ENCODE data around the gene RCBTB2.

The RCBTB2 gene

GRCh38 chr13:48528720-48529119 is 4.2 kb downstream of the RCBTB2 start:
- DNase-seq = no peak

DNA sequence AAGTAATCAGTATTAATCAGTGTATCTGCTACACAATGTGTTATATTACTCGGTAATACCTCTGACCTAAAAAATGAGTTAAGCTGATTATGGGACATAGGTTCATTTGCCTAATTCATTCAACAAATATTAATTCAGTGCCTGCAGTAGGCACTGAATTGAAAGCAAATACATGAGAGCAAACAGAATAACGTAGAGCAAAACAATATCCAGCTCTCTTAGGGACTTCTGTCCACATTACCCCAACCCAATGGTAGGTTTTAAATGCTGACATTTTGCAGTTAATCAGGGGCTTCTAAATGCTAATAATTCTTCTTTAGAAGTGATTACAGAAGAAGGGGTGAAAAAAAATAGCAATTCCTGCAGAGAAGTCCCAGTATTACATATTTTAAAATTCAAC is 4.9 kb downstream of the RCBTB2 start:
- no peak for DNase-seq

- no peak for DNase-seq
These were observed 6.6 kb downstream of the RCBTB2 start for GRCh38 chr13:48526286-48526685.

DNA sequence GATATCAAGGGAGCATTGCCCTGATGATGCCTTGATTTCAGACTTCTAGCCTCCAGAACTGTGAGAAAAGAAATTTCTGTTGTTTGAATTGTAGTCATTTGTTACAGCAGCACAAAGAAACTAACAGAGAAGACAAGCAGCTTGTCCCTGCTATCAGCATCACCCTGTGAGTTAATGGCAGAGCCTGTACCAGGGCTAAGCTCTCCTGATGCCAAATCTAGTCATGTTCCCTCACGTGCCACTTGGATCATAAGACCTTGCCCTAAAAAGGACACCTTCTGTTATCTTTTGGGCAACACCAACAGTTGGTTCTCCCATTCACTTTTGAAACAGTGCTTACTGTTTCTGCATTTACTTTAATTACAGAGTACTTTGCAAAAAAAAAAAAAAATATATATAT is 14.8 kb downstream of the RCBTB2 start:
- DNase-seq = no peak

- DNase-seq = no peak
These were observed 17.1 kb downstream of the RCBTB2 start for GRCh38 chr13:48515732-48516131.

DNA sequence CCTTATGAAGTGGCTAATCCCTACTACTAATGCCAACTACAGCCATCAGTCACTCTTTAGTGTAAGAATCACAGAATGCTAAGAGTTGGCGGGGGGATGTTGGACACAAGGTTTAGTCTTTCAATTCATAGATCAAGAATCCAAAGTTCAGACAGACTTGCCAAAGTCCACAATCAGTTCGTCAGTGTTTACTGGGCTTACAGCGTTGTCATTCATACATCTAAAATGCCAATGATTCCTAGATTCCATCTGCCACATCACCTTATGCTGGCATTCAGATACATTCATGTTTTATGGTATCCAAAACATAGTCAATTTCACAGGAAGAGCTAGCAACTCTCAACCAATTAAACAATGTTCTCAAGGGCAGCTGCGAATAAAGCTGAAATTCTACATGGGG is 18.1 kb downstream of the RCBTB2 start:
- no peak for DNase-seq

GRCh38 chr13:48511621-48512230 is 21.2 kb downstream of the RCBTB2 start:
- DNase-seq = no peak

- DNase-seq = no peak
These were observed 22.2 kb downstream of the RCBTB2 start for GRCh38 chr13:48510698-48511097.

DNA sequence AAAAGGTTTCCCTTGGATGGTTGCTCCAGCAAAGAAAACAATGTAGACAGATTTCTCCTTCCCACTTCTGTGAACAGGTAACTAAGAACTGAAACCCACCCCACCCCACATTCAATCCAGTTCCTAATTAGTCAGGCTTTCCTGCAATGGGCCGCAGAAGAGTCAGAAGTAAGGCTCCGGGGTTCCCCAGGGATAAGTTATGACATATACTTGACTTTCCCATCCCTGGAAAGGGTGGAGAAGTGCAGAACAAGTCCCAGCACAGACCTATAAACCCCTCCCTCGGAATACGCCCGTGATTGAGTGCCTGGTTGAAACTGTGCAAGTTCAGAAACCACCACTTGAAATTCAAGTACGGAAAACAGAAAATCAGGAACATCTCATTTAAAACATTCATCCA is 24.9 kb downstream of the RCBTB2 start:
- DNase-seq = no peak

DNA sequence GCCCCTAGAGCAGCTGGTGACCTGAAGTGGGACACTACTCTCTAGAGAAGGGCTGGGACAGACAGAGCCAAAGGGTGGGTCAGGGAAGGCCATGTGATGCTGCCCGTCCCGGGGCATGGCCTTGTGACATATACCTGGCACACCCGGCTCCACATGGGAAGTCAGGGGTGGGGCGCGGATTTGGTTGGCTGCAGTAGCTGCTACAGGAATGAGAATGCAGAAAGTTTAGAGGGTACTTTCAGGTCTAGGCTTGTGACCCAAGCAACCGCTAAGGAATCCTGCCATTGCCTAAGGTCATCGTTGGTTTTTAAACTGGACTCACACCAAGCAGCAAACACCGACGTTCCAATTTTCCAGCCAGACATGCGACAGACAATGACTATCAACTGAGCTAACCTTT is 25.9 kb downstream of the RCBTB2 start:
- DNase-seq = no peak

DNA sequence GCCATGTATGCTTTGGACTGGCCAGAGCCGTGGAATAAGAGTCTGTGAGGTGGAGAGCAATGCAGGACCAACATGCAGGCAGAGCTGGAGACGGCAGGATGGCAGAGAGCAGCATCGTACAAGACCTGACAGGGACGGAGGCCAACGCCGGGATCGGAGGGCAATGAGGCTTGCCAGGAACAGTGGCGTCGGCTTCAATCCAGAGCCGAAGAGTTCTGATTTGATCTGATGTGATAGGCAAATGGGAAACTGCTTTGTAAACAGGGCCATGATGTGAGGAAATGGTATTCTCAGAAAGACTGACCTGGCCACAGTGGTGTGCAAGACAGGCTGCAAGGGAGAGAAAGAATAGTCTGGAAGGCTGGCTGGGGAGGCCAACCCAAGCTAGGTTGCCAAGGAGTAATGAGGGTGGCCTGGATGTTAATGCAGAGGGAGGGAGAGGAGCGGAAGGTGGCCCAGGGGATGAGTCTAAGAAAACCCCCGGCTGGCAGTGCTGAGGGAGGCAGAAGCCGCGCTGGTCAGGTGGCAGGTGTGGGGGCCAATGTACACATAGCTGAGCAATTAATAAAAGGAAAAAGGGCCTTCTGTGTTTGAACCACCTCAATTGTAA is 26.7 kb downstream of the RCBTB2 start:
- DNase-seq = no peak

- DNase-seq = no peak
These were observed 27.2 kb downstream of the RCBTB2 start for GRCh38 chr13:48505597-48506091.

DNA sequence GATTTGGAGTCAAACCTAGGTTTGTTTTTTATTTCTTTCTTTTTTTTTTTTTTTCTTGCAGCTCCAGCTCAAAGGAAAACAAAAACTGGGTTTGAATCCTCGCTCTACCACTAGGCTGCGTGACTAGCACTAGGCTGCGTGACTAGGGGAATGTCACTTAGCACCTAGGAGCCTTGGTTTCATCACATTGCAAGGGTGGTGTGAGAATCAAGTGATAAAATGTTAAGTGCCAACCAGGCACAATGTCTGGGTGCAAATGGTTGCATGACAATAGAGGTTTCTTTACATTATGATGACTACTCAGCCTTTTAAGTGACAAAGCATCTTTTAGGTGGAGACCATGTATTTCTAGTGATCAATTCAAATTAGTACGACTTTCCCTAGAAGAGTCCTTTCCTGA is 27.9 kb downstream of the RCBTB2 start:
- DNase-seq = no peak

DNA sequence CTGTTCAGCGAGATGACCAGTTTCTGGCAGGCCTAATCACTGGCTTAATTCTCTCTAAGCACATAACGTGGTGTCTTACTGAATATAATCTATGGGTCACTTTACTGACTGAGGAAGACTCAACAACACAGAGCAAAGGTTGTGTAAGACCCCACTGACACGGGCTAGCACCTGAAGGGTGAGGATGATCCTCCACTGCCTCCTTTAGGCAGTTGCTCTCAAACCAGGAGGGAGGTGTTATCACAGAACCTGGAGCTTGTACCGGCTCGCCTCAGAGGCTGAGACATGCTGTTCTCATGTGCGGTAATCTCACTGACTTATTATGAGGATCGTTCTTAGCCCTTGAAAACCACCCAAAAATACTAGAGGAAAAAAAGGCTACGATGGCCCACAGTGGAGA is 28.3 kb downstream of the RCBTB2 start:
- DNase-seq = no peak

GRCh38 chr13:48502601-48503319 is 30.1 kb downstream of the RCBTB2 start:
- DNase-seq = no peak

DNA sequence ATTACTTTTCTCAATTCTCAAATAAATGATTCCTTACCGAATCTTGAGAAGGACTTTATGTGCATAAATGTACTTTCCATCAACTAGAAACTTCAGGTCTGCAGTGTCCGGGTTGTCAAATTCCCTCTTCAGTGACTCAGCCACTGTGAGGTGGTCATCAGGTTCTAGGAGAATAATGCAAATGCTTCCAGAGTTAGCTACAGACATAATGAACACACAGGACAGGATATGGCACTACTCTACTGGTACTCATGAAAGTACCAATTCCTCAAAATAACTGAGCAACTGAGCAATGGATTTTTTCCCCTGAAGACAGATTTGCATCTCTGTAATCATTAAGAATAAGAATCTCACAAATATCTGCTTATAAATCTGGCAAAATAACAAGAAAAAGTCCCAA is 31.2 kb downstream of the RCBTB2 start:
- DNase-seq = no peak

GRCh38 chr13:48500652-48501197 is 32.2 kb downstream of the RCBTB2 start:
- no peak for DNase-seq

GRCh38 chr13:48497669-48498068 is 35.2 kb downstream of the RCBTB2 start:
- DNase-seq = no peak

DNA sequence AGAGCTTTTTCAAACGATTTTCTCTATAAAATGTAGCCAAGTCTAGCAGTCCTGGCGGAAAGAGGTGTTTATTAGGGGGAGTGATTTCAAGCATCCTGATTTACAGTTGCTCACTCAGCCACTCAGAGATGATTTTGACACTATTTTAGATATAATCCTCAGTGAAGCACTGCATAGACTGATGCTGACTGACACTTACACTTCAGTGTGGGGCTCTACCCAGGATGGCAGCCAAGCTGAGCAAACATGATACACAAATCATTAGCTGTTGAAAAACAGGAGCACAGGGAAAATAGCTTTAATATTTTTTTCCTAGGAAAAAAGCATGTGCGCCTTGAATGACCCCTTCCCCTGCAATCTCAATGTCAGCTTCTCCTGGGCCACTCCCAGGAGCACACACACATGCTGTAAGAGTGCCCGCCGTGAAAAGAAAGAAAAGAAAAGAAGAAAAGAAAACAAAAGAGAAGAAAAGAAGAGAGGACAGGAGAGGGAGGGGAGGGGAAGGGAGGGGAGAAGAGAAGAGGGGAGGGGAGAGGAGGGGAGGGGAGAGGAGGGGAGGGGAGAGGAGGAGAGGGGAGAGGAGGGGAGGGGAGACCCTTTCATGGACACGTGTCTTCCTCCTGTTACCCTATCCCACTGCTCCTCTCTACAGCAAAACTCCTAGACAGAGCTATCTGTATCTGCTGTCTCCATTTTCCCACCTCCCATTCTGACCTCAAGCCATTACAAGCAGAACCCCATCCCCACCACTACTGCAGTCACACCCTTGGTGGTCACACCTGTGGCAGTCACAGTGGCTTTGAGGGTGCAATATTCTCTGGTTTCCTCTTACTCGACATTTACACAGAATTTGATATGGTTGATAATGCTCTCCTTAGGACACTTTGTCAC is 36.4 kb downstream of the RCBTB2 start:
- no peak for DNase-seq

DNA sequence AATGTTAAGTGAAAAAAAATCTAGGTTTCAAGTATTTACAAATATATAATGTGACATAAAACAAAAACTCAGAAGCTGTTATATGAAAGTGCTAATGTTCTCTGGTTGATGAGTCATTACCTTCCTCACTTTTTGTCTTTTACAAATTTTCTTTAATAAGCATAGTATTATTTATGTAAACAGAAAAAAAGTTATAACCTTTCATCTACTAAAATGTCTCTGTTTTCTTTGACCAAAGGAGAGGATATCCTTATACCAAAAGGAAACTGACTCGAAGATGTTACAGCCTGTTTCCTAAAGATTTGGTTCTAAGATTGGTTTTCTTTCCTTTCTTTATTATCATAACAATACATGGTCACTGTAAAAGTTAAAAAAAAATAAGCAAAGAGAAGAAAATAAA is 38.0 kb downstream of the RCBTB2 start:
- DNase-seq = no peak

DNA sequence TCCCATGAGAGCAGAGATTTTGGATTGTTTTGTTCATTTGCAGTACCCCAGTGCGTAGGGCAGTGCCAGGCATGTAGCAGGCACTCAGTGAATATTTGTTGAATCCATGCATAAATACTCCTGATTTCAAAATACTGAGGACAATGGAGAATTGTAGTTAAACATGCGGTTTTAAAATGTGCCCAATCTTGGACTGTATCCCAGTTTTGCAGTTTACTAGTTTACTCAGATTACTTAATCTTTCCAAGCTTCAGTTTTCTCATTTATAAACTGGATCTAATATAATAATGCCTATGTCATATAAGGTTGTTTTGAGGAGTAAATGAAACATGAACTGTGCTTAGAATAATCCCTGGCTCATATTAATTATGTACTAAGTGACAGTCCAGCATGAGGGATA is 39.0 kb downstream of the RCBTB2 start:
- no peak for DNase-seq

DNA sequence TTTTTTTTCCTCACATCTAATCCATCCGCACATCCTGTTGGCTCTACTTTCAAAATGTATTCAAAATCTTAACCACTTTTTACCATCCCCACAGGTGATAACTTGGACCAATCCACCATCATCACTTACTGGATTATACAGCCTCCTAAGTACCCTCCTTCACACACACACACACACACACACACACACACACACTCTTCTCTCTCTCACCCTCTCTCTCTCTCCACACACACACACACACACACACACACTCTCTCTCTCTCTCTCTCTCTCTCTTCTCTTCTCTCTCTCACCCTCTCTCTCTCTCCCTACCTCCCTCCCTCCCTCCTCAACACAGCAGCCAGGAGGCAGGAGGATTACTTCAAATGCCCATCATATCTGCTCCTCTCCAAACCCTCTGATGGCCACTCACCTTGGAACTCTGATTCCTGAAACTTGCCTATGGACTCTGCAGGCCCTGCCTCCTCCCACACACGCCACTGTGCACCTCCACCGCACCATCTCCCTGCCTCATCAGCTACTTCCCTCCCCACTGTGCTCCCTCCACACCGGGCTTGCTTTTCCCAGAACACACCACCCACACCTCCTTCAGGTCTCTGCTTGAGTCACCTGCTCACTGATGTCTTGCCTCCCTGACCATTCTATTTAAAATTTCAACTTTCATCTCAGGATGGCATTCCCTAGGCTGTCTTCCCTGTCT is 39.7 kb downstream of the RCBTB2 start:
- no peak for DNase-seq

Measured in NCI-H1694 treated with DMSO at 0.1 percent for 48 hours (cell line).